ENCODE data around the gene RRBP1. TPM values are rescaled to one million over a fixed set of nuclear protein-coding genes. Genes with fewer than 3 reads are reported as not detected.

Gene RRBP1
- total and polyA plus RNA-seq, 2 of the 4 experiments (the other 2 are of a cell fraction) = 90.2 to 136 TPM

- Histone ChIP-seq H3K14ac (replicated peaks; ENCODE audit: low read depth, low read length) (no peak overlapping the region), H3K9ac (ENCODE audit: low read depth, low read length) (no peak overlapping the region), H2AK9ac (replicated peaks; ENCODE audit: low read depth, low read length, poor library complexity) (peak overlapping the region; percentile 63), H4K20me1 (ENCODE audit: insufficient read depth, low read length) (peaks cover 17% of the 10 kb centered on the region), H2AFZ (replicated peaks; ENCODE audit: low read length, poor library complexity) (no peak overlapping the region), H3K56ac (ENCODE audit: extremely low read depth, insufficient read depth, low read length) (no peak overlapping the region), H3K4me1 (ENCODE audit: control insufficient read depth, insufficient read depth, low read length) (peaks cover 7% of the 10 kb centered on the region), H4K91ac (ENCODE audit: insufficient read depth, low read depth, low read length) (no peak overlapping the region), H3K23ac (ENCODE audit: low read depth, low read length) (no peak overlapping the region; the same call in 1 of the 2 replicates), H3K9me1 (ENCODE audit: insufficient read depth, low read length) (peaks cover 8% of the 10 kb centered on the region), H4K8ac (ENCODE audit: low read depth in 2 of 2, low read length in 2 of 2) (no peak overlapping the region), H2BK120ac (ENCODE audit: low read depth, low read length) (no peak overlapping the region), H3K9me3 (ENCODE audit: control insufficient read depth, insufficient read depth, low read length) (peaks cover 10% of the 10 kb centered on the region), H3K36me3 (ENCODE audit: control insufficient read depth, insufficient read depth, low read length) (peaks cover 6% of the 10 kb centered on the region), H3K79me1 (ENCODE audit: low read depth in 1 of 2, low read length in 2 of 2) (peaks cover 0 to 11% of the 10 kb centered on the region in 2 experiments; a peak in 2 of 4 replicates), H3K4me2 (ENCODE audit: low read depth, low read length) (no peak overlapping the region), H2BK15ac (ENCODE audit: low read depth, low read length) (0 out of 3 replicates have a peak overlapping the region, but pooled peaks have one; percentile 6), H3K4ac (ENCODE audit: low read depth, low read length) (no peak overlapping the region), H4K5ac (ENCODE audit: low read depth, low read length) (no peak overlapping the region), H3K27me3 (ENCODE audit: control insufficient read depth, insufficient read depth, low read length) (peaks cover 4% of the 10 kb centered on the region), H3K27ac (ENCODE audit: insufficient read depth, low read length) (no peak overlapping the region), H2BK5ac (ENCODE audit: low read depth, low read length, poor library complexity, severe bottlenecking) (no peak overlapping the region), H3K4me3 (ENCODE audit: insufficient read depth, low read depth, low read length) (no peak overlapping the region), H2BK20ac (ENCODE audit: low read depth, low read length) (no peak overlapping the region), H3K18ac (ENCODE audit: low read depth, low read length) (no peak overlapping the region), H2AK5ac (ENCODE audit: low read depth, low read length) (no peak overlapping the region)
- intact Hi-C loops (cut with micrococcal nuclease) (loop anchor here (5.0 kb wide), 1 partner anchor 68 kb away; no protein-coding TSS in a partner anchor), dilution Hi-C loops (cut with HindIII; ENCODE audit: low sequenced_read_pairs, unreplicated experiment) (no loop called here), in situ Hi-C loops (cut with MboI; ENCODE audit: low sequenced_read_pairs) (no loop called here)
- POLR2A ChIA-PET (ENCODE audit: unreplicated experiment) = no interaction called here
- DNase-seq = no peak
- WGBS, 2 experiments (ENCODE audit: extremely low coverage in 2 of 2, insufficient read length in 1 of 2) = 33% methylated on average over 1 of the region's 13 CpGs; no CpG with 5 or more reads in 1 of the 2 experiments
- CTCF ChIA-PET = no interaction called here
- BruUV-seq (replicated peaks) = no TSS peak
- no peak for ATAC-seq (ENCODE audit: low read depth)
- TF ChIP-seq MAFK (IDR thresholded peaks at IDR 0.05; ENCODE audit: low read depth, low read length) (no peak), RCOR1 (IDR thresholded peaks at IDR 0.05; ENCODE audit: insufficient replicate concordance, low read length) (no peak), POLR2A (IDR thresholded peaks at IDR 0.05; ENCODE audit: low read depth, low read length) (no peak), FOS (IDR thresholded peaks at IDR 0.05; ENCODE audit: low read depth, low read length) (no peak), CHD1 (IDR thresholded peaks at IDR 0.05; ENCODE audit: low read depth, low read length) (no peak), CTCF (conservative IDR thresholded peaks at IDR 0.05; ENCODE audit: low read depth, low read length) (no peak), NFE2L2 (IDR thresholded peaks at IDR 0.05; ENCODE audit: low read depth, low read length) (no peak), MXI1 (IDR thresholded peaks at IDR 0.05; ENCODE audit: borderline replicate concordance, low read depth, low read length) (no peak), SMC3 (IDR thresholded peaks at IDR 0.05; ENCODE audit: low read depth, low read length) (no peak), ELK1 (IDR thresholded peaks at IDR 0.05; ENCODE audit: borderline replicate concordance, low read depth, low read length) (no peak), MAZ (IDR thresholded peaks at IDR 0.05; ENCODE audit: borderline replicate concordance, low read depth, low read length) (no peak), RFX5 (IDR thresholded peaks at IDR 0.05; ENCODE audit: low read depth, low read length) (no peak), BHLHE40 (IDR thresholded peaks at IDR 0.05; ENCODE audit: low read depth, low read length) (no peak), RAD21 (IDR thresholded peaks at IDR 0.05; ENCODE audit: low read length) (no peak), USF2 (IDR thresholded peaks at IDR 0.05; ENCODE audit: low read depth, low read length) (no peak)
Observed at GRCh38 chr20:17684077-17684888, 2.2 kb upstream of the RRBP1 start.
